Small intestine (tissue), 7 donors: Measurements from ENCODE around the gene DUSP1. TPM values are rescaled to one million over a fixed set of nuclear protein-coding genes. Genes with fewer than 3 reads are reported as not detected.

ENCODE experiments used
- DNase-seq, 2 donors: peaks; one replicate each; pipeline versions ENCODE4 v3.0.0 to v3.0.0-alpha.2; 2013
- FAIRE-seq: peaks from 2 replicates; lab custom pipeline; 2012; peaks lifted over from hg19 to GRCh38; lab: Jason Lieb, UNC
- H3K27ac ChIP-seq, 3 donors: one replicate each; pipeline ENCODE4 v1.5.1; 2013; ENCODE audit warnings: low read length in 2 of 3, mild to moderate bottlenecking in 2 of 3, control low read depth in 1 of 3, inconsistent platforms in 1 of 3, low read depth in 1 of 3, moderate library complexity in 1 of 3
- H3K27me3 ChIP-seq, 3 donors: one replicate each; pipeline ENCODE4 v1.6.1; 2013; ENCODE audit warnings: low read length in 3 of 3, inconsistent platforms in 1 of 3; ENCODE audit not compliant: control insufficient read depth in 3 of 3, insufficient read depth in 3 of 3
- H3K36me3 ChIP-seq, 3 donors: one replicate each; pipeline ENCODE4 v1.6.1; 2013; ENCODE audit warnings: low read length in 3 of 3, inconsistent platforms in 1 of 3, low read depth in 1 of 3, mild to moderate bottlenecking in 1 of 3, moderate library complexity in 1 of 3; ENCODE audit not compliant: control insufficient read depth in 3 of 3, insufficient read depth in 2 of 3
- H3K4me1 ChIP-seq, 3 donors: one replicate each; pipeline ENCODE4 v1.6.1; 2013; ENCODE audit warnings: low read length in 2 of 3, inconsistent platforms in 1 of 3, low read depth in 1 of 3, mild to moderate bottlenecking in 1 of 3, moderate library complexity in 1 of 3; ENCODE audit not compliant: control insufficient read depth in 3 of 3, insufficient read depth in 2 of 3
- H3K4me3 ChIP-seq, 3 donors: one replicate each; pipeline ENCODE4 v1.5.1; 2013; ENCODE audit warnings: low read length in 3 of 3, control low read depth in 1 of 3, inconsistent platforms in 1 of 3, low read depth in 1 of 3, mild to moderate bottlenecking in 1 of 3, moderate library complexity in 1 of 3
- H3K9me3 ChIP-seq, 2 donors: one replicate each; pipeline ENCODE4 v1.6.1; 2013; ENCODE audit warnings: low read depth in 1 of 2, low read length in 1 of 2; ENCODE audit not compliant: control insufficient read depth in 2 of 2, insufficient read depth in 1 of 2
- WGBS, 3 donors: extraction: QIAGEN DNeasy Blood & Tissue Kit; methylation state at CpG; one replicate each; pipeline ENCODE4 v1.1.7; 2013; 5-methylcytosine and 5-hydroxymethylcytosine counted together
- polyA plus RNA-seq, 4 donors: library from polyadenylated mRNA; stranded (reverse) in 3 of 4; unstranded in 1 of 4; fragments of 200-250 nt in 3 of 4; fragments of 120-200 nt in 1 of 4; gene quantifications; one replicate each; pipeline versions ENCODE4 v1.2.1 to v1.2.3, GENCODE V29; 2013
- donor health status: healthy with polysubstance abuse.
- donor health status: control.
- donor health status: control.
- donor health status: Bipolar disorder and iron deficiency.
- donor health status: healthy.

DUSP1 gene
- polyA plus RNA-seq, 4 donors, result 64.4 to 216 (median 109) TPM

- peak overlapping the region in 2 of 3 donors; percentile 59 to 72 for H3K27ac ChIP-seq
- WGBS, 3 donors, result 72 to 75% (median 73%) methylated on average over 6 of the region's 6 CpGs
- FAIRE-seq, result no peak
Observed at GRCh38 chr5:172758834-172759149, 12.2 kb downstream of the DUSP1 start.

GRCh38 chr5:172758077-172758833, 12.7 kb downstream of the DUSP1 start:
- peak in 1 of 2 donors; percentile 69 for DNase-seq
- no peak for FAIRE-seq
- 61 to 76% (median 72%) methylated on average over 19 of the region's 19 CpGs for WGBS, 3 donors
- Histone ChIP-seq H3K9me3 (peaks cover 0 to 8% of the 10 kb centered on the region in 2 donors), H3K4me3 (no peak overlapping the region), H3K27me3 (no peaks in the 10 kb centered on the region), H3K27ac (peak overlapping the region in 2 of 3 donors; percentile 59 to 73), H3K4me1 (peaks cover 0 to 11% (median 6%) of the 10 kb centered on the region in 3 donors), H3K36me3 (no peaks in the 10 kb centered on the region)

More at GRCh38 chr5:172758834-172759149, 12.2 kb downstream of the DUSP1 start:
- Histone ChIP-seq H3K9me3 (peaks cover 0 to 8% of the 10 kb centered on the region in 2 donors), H3K4me1 (peaks cover 0 to 11% (median 6%) of the 10 kb centered on the region in 3 donors), H3K4me3 (no peak overlapping the region), H3K36me3 (no peaks in the 10 kb centered on the region), H3K27me3 (no peaks in the 10 kb centered on the region)
- DNase-seq, result no peak

GRCh38 chr5:172757394-172758010, 13.5 kb downstream of the DUSP1 start:
- no peak overlapping the region for H3K4me3 ChIP-seq
- DNase-seq, result no peak
- whole genome bisulfite sequencing, 3 donors, result 76 to 81% (median 80%) methylated on average over 9 of the region's 9 CpGs
- H3K27ac ChIP-seq, result peak overlapping the region in 2 of 3 donors; percentile 59 to 73
- peaks cover 0 to 11% (median 6%) of the 10 kb centered on the region in 3 donors for H3K4me1 ChIP-seq
- peaks cover 0 to 8% of the 10 kb centered on the region in 2 donors for H3K9me3 ChIP-seq
- no peaks in the 10 kb centered on the region for H3K36me3 ChIP-seq
- H3K27me3 ChIP-seq, result no peaks in the 10 kb centered on the region
- FAIRE-seq, result no peak

GRCh38 chr5:172756764-172757393, 14.1 kb downstream of the DUSP1 start:
- Histone ChIP-seq H3K27me3 (no peaks in the 10 kb centered on the region), H3K36me3 (no peaks in the 10 kb centered on the region), H3K4me1 (peaks cover 0 to 11% (median 6%) of the 10 kb centered on the region in 3 donors), H3K4me3 (no peak overlapping the region), H3K9me3 (peaks cover 0 to 8% of the 10 kb centered on the region in 2 donors), H3K27ac (no peak overlapping the region)
- DNase-seq, result no peak
- WGBS, 3 donors, result 79 to 85% (median 84%) methylated on average over 10 of the region's 10 CpGs
- no peak for FAIRE-seq

GRCh38 chr5:172754596-172755356, 16.2 kb downstream of the DUSP1 start:
- Histone ChIP-seq H3K4me1 (peaks cover 0 to 11% (median 6%) of the 10 kb centered on the region in 3 donors), H3K27ac (no peak overlapping the region), H3K4me3 (no peak overlapping the region), H3K9me3 (peaks cover 0 to 8% of the 10 kb centered on the region in 2 donors), H3K27me3 (no peaks in the 10 kb centered on the region), H3K36me3 (no peaks in the 10 kb centered on the region)
- no peak for DNase-seq
- FAIRE-seq, result no peak
- 80 to 85% (median 82%) methylated on average over 6 of the region's 6 CpGs for WGBS, 3 donors

- Histone ChIP-seq H3K36me3 (no peaks in the 10 kb centered on the region), H3K27ac (no peak overlapping the region), H3K4me1 (peaks cover 0 to 8% (median 6%) of the 10 kb centered on the region in 3 donors), H3K4me3 (no peak overlapping the region), H3K9me3 (peaks cover 0 to 15% of the 10 kb centered on the region in 2 donors), H3K27me3 (peaks cover 0 to 11% (median 0%) of the 10 kb centered on the region in 3 donors)
- FAIRE-seq, result no peak
- 65 to 76% (median 73%) methylated on average over 2 of the region's 2 CpGs for WGBS, 3 donors
- no peak for DNase-seq
Observed at GRCh38 chr5:172753101-172753500, 17.9 kb downstream of the DUSP1 start.

GRCh38 chr5:172751761-172752510, 19.1 kb downstream of the DUSP1 start:
- Histone ChIP-seq H3K4me3 (no peak overlapping the region), H3K27me3 (peaks cover 0 to 13% (median 0%) of the 10 kb centered on the region in 3 donors), H3K4me1 (peaks cover 0 to 8% (median 0%) of the 10 kb centered on the region in 3 donors), H3K36me3 (no peaks in the 10 kb centered on the region), H3K27ac (no peak overlapping the region), H3K9me3 (peaks cover 0 to 22% of the 10 kb centered on the region in 2 donors)
- no peak for DNase-seq
- WGBS, 3 donors, result 82 to 89% (median 82%) methylated on average over 14 of the region's 14 CpGs
- FAIRE-seq, result no peak
